HepG2 (cell line): Measurements from ENCODE around the gene SLC23A3. TPM values are rescaled to one million over a fixed set of nuclear protein-coding genes. Genes with fewer than 3 reads are reported as not detected.

Experiments
- ATM ChIP-seq: fragments of 450-650 bp; IDR thresholded peaks from 2 replicates; pipeline ENCODE4 v1.7.1; 2017; ENCODE audit warnings: mild to moderate bottlenecking, borderline replicate concordance
- BCL6 ChIP-seq: IDR thresholded peaks from 2 replicates; pipeline ENCODE4 v1.6.1; 2016; ENCODE audit warnings: missing genetic modification reagents, missing compliant biosample characterization
- GTF2F1 ChIP-seq: fragments of 150-350 bp; IDR thresholded peaks from 2 replicates; pipeline ENCODE4 v1.6.1; 2014; ENCODE audit warnings: low read length
- HNF4G ChIP-seq, 2 experiments: sonication (generic) in 1 of 2; formaldehyde crosslinking in 1 of 2; IDR thresholded peaks; 2 replicates each; pipeline versions ENCODE4 v1.4.0 to v1.6.1; 2011 to 2020; ENCODE audit warnings: borderline replicate concordance in 2 of 2, low read depth in 2 of 2, mild to moderate bottlenecking in 2 of 2, low read length in 1 of 2, missing genetic modification reagents in 1 of 2, moderate library complexity in 1 of 2
- PPARG ChIP-seq: conservative IDR thresholded peaks from 2 replicates; pipeline ENCODE4 v1.6.1; 2016; ENCODE audit warnings: missing biosample characterization, missing genetic modification reagents
- SRY ChIP-seq: sonication (generic); formaldehyde crosslinking; IDR thresholded peaks from 2 replicates; pipeline ENCODE4 v1.8.0; 2022; ENCODE audit warnings: mild to moderate bottlenecking, missing genetic modification reagents
- ZNF136 ChIP-seq: sonication (generic); formaldehyde crosslinking; IDR thresholded peaks from 2 replicates; pipeline ENCODE4 v1.8.1; 2022; ENCODE audit warnings: low read depth, mild to moderate bottlenecking, moderate library complexity, missing genetic modification reagents
- ZNF333 ChIP-seq: sonication (generic); formaldehyde crosslinking; IDR thresholded peaks from 2 replicates; pipeline ENCODE4 v1.4.0; 2020; ENCODE audit warnings: mild to moderate bottlenecking, missing genetic modification reagents, borderline replicate concordance
- ZNF557 ChIP-seq: sonication (generic); formaldehyde crosslinking; IDR thresholded peaks from 2 replicates; pipeline ENCODE4 v1.4.0; 2020; ENCODE audit warnings: missing genetic modification reagents
- polyA plus RNA-seq, 8 experiments: library from polyadenylated mRNA; depleted of rRNA in 3 of 8; stranded (reverse) in 7 of 8; unstranded in 1 of 8; fragments of >200 nt; fragmentation: Illumina TruSeq in 4 of 8; extraction: Trizol in 4 of 8; gene quantifications; 2 replicates each; pipeline versions ENCODE4 v1.2.1 to v1.2.3, GENCODE V29; 2011 to 2016; ENCODE audit warnings: low read depth in 4 of 8, missing spikeins in 1 of 8, mixed read lengths in 1 of 8; ENCODE audit not compliant: insufficient read depth in 1 of 8
- total RNA-seq, 5 experiments: library from RNA; depleted of rRNA; stranded (reverse); fragments of >200 nt; fragmentation: Illumina TruSeq; extraction: Trizol; gene quantifications; 2 replicates each; pipeline ENCODE4 v1.2.3, GENCODE V29; 2016; ENCODE audit warnings: low read depth in 1 of 5
- TF ChIP-seq, protein P1 (sequence below), 2 experiments: fragments of 450-650 bp in 1 of 2; sonication (generic) in 1 of 2; formaldehyde crosslinking in 1 of 2; IDR thresholded peaks; 2 replicates each; pipeline versions ENCODE4 v1.6.1 to v1.8.0; 2016 to 2022; ENCODE audit warnings: antibody characterized with exemption in 1 of 2, mild to moderate bottlenecking in 1 of 2, missing genetic modification reagents in 1 of 2
- TF ChIP-seq, protein P2 (sequence below): sonication (generic); formaldehyde crosslinking; IDR thresholded peaks from 2 replicates; pipeline ENCODE4; 2020; ENCODE audit warnings: missing genetic modification reagents, mild to moderate bottlenecking, borderline replicate concordance
- TF ChIP-seq, protein P3 (sequence below): sonication (generic); formaldehyde crosslinking; conservative IDR thresholded peaks from 2 replicates; pipeline ENCODE4 v1.8.0; 2022; ENCODE audit warnings: low read depth, missing genetic modification reagents

Gene SLC23A3
- total and polyA plus RNA-seq, 2 of the 13 experiments (the other 11 are each of a cell fraction or from before 2014, with no cell fraction given), result 0.38 to 0.78 TPM

DNA sequence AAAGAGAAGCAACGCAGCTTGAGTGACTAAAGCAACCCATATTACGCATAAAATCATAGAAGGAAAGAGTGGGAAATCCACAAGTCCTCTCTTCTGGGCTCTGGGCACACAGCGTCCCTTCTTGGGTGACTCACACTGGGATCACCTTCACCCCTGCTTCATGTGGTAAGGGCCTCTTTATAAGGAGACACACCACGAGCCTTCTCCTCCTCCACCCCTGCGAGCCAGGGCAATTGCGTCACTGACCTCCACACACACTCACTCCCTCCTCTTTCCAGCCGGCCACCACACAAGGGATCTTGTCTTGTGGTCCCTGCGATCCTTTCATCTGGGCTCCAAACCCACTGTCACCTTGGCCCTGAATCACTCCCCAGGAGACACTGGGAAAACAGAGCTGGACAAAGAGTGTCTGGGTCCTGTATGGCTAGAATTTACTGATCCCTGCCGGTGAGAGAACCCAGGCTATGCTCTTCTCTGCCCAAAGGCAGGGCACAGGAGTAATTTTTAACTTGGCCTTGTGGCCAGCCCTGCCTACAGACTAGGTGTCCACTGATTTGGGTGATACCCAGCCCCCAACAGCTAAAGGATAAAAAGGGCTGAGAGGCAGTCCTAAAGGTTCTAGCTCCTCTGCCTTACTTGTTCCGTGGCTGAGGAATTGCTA lies 44.5 kb downstream of the SLC23A3 start (continued):
- TF ChIP-seq, protein P1, sequence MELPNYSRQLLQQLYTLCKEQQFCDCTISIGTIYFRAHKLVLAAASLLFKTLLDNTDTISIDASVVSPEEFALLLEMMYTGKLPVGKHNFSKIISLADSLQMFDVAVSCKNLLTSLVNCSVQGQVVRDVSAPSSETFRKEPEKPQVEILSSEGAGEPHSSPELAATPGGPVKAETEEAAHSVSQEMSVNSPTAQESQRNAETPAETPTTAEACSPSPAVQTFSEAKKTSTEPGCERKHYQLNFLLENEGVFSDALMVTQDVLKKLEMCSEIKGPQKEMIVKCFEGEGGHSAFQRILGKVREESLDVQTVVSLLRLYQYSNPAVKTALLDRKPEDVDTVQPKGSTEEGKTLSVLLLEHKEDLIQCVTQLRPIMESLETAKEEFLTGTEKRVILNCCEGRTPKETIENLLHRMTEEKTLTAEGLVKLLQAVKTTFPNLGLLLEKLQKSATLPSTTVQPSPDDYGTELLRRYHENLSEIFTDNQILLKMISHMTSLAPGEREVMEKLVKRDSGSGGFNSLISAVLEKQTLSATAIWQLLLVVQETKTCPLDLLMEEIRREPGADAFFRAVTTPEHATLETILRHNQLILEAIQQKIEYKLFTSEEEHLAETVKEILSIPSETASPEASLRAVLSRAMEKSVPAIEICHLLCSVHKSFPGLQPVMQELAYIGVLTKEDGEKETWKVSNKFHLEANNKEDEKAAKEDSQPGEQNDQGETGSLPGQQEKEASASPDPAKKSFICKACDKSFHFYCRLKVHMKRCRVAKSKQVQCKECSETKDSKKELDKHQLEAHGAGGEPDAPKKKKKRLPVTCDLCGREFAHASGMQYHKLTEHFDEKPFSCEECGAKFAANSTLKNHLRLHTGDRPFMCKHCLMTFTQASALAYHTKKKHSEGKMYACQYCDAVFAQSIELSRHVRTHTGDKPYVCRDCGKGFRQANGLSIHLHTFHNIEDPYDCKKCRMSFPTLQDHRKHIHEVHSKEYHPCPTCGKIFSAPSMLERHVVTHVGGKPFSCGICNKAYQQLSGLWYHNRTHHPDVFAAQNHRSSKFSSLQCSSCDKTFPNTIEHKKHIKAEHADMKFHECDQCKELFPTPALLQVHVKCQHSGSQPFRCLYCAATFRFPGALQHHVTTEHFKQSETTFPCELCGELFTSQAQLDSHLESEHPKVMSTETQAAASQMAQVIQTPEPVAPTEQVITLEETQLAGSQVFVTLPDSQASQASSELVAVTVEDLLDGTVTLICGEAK (IDR thresholded peaks at IDR 0.05), result no peak
- TF ChIP-seq, protein P1 (CRISPR knock-in tag; IDR thresholded peaks at IDR 0.05), result no peak
- TF ChIP-seq, protein P2, sequence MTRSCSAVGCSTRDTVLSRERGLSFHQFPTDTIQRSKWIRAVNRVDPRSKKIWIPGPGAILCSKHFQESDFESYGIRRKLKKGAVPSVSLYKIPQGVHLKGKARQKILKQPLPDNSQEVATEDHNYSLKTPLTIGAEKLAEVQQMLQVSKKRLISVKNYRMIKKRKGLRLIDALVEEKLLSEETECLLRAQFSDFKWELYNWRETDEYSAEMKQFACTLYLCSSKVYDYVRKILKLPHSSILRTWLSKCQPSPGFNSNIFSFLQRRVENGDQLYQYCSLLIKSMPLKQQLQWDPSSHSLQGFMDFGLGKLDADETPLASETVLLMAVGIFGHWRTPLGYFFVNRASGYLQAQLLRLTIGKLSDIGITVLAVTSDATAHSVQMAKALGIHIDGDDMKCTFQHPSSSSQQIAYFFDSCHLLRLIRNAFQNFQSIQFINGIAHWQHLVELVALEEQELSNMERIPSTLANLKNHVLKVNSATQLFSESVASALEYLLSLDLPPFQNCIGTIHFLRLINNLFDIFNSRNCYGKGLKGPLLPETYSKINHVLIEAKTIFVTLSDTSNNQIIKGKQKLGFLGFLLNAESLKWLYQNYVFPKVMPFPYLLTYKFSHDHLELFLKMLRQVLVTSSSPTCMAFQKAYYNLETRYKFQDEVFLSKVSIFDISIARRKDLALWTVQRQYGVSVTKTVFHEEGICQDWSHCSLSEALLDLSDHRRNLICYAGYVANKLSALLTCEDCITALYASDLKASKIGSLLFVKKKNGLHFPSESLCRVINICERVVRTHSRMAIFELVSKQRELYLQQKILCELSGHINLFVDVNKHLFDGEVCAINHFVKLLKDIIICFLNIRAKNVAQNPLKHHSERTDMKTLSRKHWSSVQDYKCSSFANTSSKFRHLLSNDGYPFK (CRISPR knock-in tag), result no peak
- TF ChIP-seq SRY (no peak), BCL6 (CRISPR knock-in tag) (peak; percentile 58; the same call in 1 of the 2 replicates), GTF2F1 (no peak), ZNF333 (CRISPR knock-in tag) (no peak), ATM (no peak), HNF4G (IDR thresholded peaks at IDR 0.05; ENCODE audit: borderline replicate concordance, low read depth, low read length) (no peak), HNF4G (CRISPR knock-in tag; IDR thresholded peaks at IDR 0.05; ENCODE audit: borderline replicate concordance, low read depth) (no peak), ZNF557 (no peak), ZNF136 (CRISPR knock-in tag) (no peak), PPARG (CRISPR knock-in tag) (no peak)
- TF ChIP-seq, protein P3, sequence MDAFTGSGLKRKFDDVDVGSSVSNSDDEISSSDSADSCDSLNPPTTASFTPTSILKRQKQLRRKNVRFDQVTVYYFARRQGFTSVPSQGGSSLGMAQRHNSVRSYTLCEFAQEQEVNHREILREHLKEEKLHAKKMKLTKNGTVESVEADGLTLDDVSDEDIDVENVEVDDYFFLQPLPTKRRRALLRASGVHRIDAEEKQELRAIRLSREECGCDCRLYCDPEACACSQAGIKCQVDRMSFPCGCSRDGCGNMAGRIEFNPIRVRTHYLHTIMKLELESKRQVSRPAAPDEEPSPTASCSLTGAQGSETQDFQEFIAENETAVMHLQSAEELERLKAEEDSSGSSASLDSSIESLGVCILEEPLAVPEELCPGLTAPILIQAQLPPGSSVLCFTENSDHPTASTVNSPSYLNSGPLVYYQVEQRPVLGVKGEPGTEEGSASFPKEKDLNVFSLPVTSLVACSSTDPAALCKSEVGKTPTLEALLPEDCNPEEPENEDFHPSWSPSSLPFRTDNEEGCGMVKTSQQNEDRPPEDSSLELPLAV, result no peak
